ENCODE measurements around the gene NAT10. TPM values are rescaled to one million over a fixed set of nuclear protein-coding genes. Genes with fewer than 3 reads are reported as not detected.

NAT10 gene
- total and polyA plus RNA-seq, 2 experiments from 2014 or later = 44.1 to 58.8 TPM

DNA sequence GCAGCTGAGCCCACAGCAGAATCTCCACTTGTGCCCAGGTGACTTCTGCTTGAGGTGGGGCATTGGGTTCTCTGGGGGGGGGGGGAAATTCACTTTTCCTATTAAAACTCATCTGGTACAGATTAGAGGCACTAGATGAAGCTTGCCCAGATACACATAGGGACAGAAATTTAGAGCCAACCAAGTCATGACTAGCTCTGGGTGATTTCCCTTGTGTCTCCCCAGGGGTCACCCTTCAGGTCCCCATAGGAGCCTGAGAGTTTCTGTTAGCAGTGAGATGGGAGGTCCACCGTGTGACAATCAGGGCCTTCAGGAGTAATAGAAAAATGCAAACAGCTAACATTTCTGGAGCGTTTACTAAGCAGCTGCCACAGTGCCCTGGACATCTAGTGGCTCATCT lies 77.0 kb downstream of the NAT10 start (continued):
- TF ChIP-seq JUNB (IDR thresholded peaks at IDR 0.05; ENCODE audit: unreplicated experiment) (no peak), NANOG (IDR thresholded peaks at IDR 0.05; ENCODE audit: borderline replicate concordance) (no peak)

DNA sequence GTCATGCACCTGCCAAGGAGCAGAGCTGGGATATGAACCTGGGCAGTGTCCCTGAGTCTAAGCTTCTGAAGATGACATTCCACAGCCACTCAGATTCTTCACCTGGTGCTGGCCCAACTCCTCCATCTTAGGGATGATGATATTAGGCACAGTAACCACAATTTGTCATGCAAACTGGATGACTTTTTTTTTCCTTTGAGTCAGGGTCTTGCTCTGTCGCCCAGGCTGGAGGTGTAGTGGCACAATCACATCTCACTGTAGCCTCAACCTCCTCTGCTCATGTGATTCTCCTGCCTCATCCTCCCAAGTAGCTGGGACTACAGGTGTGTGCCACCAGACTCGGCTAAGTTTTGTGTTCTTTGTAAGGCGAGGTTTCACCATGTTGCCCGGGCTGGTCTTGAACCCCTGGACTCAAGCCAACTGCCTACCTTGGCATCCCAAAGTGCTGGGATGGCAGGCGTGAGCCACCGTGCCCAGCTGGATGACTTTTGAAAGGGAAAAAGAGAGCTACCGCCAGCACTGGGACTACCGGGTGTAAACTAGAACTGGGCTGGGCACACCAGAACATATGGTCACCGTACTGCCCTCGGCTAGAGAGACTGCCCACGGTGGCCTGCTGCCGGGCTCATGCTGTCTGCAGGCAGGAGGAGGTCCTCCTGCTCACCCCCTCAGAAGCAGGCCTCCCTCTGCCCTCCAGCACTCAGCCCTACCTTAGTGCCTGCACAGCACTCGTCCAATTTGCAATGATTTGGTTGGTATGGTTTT lies 77.7 kb downstream of the NAT10 start:
- Mint-ChIP-seq H3K27ac (no peak overlapping the region), H3K9me3 (no peaks in the 10 kb centered on the region), H3K27me3 (ENCODE audit: insufficient read depth, low read depth, poor library complexity) (peaks cover 11% of the 10 kb centered on the region), H3K36me3 (ENCODE audit: low read depth) (no peaks in the 10 kb centered on the region), H3K4me3 (no peak overlapping the region), H3K4me1 (peaks cover 33% of the 10 kb centered on the region)
- DNase-seq (ENCODE audit: low spot score) (no peak), ATAC-seq (no peak)
- H3K9me2 ChIP-seq (ENCODE audit: insufficient read depth) = no peaks in the 10 kb centered on the region
- H3F3A ChIP-seq (replicated peaks; ENCODE audit: low read depth) = peaks cover 9% of the 10 kb centered on the region
- H3K36me3 ChIP-seq (ENCODE audit: insufficient read depth) = no peaks in the 10 kb centered on the region
- H4K20me1 ChIP-seq (replicated peaks; ENCODE audit: insufficient read depth) = no peaks in the 10 kb centered on the region
- no peak overlapping the region for H3K4me3 ChIP-seq
- no peak overlapping the region for H3K4me2 ChIP-seq
- H3K4me1 ChIP-seq (ENCODE audit: insufficient read depth) = peaks cover 31% of the 10 kb centered on the region
- no peaks in the 10 kb centered on the region for H3K27me3 ChIP-seq (ENCODE audit: insufficient read depth)
- H3K27ac ChIP-seq (ENCODE audit: low read depth) = no peak overlapping the region
- H3K79me2 ChIP-seq (replicated peaks; ENCODE audit: insufficient read depth) = no peaks in the 10 kb centered on the region
- no peak overlapping the region for H2AFZ ChIP-seq
- TF ChIP-seq, protein P1, sequence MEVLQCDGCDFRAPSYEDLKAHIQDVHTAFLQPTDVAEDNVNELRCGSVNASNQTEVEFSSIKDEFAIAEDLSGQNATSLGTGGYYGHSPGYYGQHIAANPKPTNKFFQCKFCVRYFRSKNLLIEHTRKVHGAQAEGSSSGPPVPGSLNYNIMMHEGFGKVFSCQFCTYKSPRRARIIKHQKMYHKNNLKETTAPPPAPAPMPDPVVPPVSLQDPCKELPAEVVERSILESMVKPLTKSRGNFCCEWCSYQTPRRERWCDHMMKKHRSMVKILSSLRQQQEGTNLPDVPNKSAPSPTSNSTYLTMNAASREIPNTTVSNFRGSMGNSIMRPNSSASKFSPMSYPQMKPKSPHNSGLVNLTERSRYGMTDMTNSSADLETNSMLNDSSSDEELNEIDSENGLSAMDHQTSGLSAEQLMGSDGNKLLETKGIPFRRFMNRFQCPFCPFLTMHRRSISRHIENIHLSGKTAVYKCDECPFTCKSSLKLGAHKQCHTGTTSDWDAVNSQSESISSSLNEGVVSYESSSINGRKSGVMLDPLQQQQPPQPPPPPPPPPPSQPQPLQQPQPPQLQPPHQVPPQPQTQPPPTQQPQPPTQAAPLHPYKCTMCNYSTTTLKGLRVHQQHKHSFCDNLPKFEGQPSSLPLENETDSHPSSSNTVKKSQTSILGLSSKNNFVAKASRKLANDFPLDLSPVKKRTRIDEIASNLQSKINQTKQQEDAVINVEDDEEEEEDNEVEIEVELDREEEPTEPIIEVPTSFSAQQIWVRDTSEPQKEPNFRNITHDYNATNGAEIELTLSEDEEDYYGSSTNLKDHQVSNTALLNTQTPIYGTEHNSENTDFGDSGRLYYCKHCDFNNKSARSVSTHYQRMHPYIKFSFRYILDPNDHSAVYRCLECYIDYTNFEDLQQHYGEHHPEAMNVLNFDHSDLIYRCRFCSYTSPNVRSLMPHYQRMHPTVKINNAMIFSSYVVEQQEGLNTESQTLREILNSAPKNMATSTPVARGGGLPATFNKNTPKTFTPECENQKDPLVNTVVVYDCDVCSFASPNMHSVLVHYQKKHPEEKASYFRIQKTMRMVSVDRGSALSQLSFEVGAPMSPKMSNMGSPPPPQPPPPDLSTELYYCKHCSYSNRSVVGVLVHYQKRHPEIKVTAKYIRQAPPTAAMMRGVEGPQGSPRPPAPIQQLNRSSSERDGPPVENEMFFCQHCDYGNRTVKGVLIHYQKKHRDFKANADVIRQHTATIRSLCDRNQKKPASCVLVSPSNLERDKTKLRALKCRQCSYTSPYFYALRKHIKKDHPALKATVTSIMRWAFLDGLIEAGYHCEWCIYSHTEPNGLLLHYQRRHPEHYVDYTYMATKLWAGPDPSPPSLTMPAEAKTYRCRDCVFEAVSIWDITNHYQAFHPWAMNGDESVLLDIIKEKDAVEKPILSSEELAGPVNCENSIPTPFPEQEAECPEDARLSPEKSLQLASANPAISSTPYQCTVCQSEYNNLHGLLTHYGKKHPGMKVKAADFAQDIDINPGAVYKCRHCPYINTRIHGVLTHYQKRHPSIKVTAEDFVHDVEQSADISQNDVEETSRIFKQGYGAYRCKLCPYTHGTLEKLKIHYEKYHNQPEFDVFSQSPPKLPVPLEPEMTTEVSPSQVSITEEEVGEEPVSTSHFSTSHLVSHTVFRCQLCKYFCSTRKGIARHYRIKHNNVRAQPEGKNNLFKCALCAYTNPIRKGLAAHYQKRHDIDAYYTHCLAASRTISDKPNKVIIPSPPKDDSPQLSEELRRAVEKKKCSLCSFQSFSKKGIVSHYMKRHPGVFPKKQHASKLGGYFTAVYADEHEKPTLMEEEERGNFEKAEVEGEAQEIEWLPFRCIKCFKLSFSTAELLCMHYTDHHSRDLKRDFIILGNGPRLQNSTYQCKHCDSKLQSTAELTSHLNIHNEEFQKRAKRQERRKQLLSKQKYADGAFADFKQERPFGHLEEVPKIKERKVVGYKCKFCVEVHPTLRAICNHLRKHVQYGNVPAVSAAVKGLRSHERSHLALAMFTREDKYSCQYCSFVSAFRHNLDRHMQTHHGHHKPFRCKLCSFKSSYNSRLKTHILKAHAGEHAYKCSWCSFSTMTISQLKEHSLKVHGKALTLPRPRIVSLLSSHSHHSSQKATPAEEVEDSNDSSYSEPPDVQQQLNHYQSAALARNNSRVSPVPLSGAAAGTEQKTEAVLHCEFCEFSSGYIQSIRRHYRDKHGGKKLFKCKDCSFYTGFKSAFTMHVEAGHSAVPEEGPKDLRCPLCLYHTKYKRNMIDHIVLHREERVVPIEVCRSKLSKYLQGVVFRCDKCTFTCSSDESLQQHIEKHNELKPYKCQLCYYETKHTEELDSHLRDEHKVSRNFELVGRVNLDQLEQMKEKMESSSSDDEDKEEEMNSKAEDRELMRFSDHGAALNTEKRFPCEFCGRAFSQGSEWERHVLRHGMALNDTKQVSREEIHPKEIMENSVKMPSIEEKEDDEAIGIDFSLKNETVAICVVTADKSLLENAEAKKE (CRISPR knock-in tag; IDR thresholded peaks at IDR 0.05) = no peak
- TF ChIP-seq CREB1 (CRISPR knock-in tag; IDR thresholded peaks at IDR 0.05; ENCODE audit: low read depth) (no peak), ZNF331 (CRISPR knock-in tag; IDR thresholded peaks at IDR 0.05; ENCODE audit: low read depth) (no peak), EZH2phosphoT487 (IDR thresholded peaks at IDR 0.05; ENCODE audit: unreplicated experiment) (no peak), JUNB (IDR thresholded peaks at IDR 0.05; ENCODE audit: unreplicated experiment) (no peak), STAT1 (IDR thresholded peaks at IDR 0.05; ENCODE audit: unreplicated experiment) (no peak), NANOG (IDR thresholded peaks at IDR 0.05; ENCODE audit: borderline replicate concordance) (no peak), POLR2AphosphoS5 (IDR thresholded peaks at IDR 0.05; ENCODE audit: low read depth) (no peak), EZH2 (IDR thresholded peaks at IDR 0.05; ENCODE audit: low read depth, unreplicated experiment) (no peak)
- TF ChIP-seq, protein P2, sequence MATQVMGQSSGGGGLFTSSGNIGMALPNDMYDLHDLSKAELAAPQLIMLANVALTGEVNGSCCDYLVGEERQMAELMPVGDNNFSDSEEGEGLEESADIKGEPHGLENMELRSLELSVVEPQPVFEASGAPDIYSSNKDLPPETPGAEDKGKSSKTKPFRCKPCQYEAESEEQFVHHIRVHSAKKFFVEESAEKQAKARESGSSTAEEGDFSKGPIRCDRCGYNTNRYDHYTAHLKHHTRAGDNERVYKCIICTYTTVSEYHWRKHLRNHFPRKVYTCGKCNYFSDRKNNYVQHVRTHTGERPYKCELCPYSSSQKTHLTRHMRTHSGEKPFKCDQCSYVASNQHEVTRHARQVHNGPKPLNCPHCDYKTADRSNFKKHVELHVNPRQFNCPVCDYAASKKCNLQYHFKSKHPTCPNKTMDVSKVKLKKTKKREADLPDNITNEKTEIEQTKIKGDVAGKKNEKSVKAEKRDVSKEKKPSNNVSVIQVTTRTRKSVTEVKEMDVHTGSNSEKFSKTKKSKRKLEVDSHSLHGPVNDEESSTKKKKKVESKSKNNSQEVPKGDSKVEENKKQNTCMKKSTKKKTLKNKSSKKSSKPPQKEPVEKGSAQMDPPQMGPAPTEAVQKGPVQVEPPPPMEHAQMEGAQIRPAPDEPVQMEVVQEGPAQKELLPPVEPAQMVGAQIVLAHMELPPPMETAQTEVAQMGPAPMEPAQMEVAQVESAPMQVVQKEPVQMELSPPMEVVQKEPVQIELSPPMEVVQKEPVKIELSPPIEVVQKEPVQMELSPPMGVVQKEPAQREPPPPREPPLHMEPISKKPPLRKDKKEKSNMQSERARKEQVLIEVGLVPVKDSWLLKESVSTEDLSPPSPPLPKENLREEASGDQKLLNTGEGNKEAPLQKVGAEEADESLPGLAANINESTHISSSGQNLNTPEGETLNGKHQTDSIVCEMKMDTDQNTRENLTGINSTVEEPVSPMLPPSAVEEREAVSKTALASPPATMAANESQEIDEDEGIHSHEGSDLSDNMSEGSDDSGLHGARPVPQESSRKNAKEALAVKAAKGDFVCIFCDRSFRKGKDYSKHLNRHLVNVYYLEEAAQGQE (IDR thresholded peaks at IDR 0.05; ENCODE audit: unreplicated experiment) = no peak
- TF ChIP-seq, protein P3, sequence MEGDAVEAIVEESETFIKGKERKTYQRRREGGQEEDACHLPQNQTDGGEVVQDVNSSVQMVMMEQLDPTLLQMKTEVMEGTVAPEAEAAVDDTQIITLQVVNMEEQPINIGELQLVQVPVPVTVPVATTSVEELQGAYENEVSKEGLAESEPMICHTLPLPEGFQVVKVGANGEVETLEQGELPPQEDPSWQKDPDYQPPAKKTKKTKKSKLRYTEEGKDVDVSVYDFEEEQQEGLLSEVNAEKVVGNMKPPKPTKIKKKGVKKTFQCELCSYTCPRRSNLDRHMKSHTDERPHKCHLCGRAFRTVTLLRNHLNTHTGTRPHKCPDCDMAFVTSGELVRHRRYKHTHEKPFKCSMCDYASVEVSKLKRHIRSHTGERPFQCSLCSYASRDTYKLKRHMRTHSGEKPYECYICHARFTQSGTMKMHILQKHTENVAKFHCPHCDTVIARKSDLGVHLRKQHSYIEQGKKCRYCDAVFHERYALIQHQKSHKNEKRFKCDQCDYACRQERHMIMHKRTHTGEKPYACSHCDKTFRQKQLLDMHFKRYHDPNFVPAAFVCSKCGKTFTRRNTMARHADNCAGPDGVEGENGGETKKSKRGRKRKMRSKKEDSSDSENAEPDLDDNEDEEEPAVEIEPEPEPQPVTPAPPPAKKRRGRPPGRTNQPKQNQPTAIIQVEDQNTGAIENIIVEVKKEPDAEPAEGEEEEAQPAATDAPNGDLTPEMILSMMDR (conservative IDR thresholded peaks at IDR 0.05; ENCODE audit: low read depth in 2 of 2) = no peak
- TF ChIP-seq, protein P4, sequence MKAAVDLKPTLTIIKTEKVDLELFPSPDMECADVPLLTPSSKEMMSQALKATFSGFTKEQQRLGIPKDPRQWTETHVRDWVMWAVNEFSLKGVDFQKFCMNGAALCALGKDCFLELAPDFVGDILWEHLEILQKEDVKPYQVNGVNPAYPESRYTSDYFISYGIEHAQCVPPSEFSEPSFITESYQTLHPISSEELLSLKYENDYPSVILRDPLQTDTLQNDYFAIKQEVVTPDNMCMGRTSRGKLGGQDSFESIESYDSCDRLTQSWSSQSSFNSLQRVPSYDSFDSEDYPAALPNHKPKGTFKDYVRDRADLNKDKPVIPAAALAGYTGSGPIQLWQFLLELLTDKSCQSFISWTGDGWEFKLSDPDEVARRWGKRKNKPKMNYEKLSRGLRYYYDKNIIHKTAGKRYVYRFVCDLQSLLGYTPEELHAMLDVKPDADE (IDR thresholded peaks at IDR 0.05) = no peak
